Stimulated activated CD8-positive, alpha-beta memory T cell treated with anti-CD3 and anti-CD28 coated beads, Interleukin-2, amount 100 ng/mL, for 1 hour (primary cell): ENCODE data around the gene VPS8.

ENCODE experiments used
- DNase-seq, 2 donors: peaks; one replicate each; pipeline ENCODE4 v3.0.0-alpha.2; 2020; ENCODE audit warnings: low read depth in 2 of 2

The VPS8 gene

DNA sequence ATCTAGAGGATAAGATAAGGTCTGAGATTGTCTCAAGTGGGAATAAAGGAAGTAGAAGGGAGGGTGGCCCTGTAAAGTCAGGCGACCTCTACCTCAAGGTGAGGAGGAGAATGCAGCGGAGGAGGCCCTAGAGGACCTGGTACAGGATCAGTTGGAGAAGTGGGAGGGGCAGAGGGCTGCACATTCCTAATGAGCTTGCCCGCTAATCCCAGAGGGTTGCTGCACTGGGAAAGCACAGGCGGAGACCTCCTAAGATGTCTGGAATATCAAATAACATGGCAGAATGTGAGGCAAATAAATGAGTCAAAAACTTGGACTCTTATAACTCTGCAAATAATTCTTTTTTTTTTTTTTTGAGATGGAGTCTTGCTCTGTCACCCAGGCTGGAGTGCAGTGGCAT is 30.2 kb upstream of the VPS8 start:
- no peak for DNase-seq

DNA sequence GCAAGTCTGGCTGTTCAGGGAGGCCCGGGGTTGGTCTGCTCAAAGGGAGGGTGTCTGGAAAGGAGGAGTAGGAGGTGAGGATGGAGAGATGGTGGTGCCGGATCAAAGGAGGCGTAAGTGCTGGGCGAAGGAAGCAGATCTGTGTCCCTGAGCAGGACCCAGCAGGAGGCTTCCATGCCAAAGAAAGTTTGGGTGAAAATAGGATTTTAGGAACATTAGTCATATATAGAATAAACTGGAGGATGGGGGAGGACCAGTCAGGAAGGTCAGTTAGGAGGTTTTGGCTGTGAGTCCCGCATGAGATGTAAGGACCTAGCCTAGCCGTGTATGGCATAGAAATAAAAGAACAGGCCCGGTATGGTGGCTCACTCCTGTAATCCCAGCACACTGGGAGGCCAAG is 28.6 kb upstream of the VPS8 start:
- no peak for DNase-seq

DNA sequence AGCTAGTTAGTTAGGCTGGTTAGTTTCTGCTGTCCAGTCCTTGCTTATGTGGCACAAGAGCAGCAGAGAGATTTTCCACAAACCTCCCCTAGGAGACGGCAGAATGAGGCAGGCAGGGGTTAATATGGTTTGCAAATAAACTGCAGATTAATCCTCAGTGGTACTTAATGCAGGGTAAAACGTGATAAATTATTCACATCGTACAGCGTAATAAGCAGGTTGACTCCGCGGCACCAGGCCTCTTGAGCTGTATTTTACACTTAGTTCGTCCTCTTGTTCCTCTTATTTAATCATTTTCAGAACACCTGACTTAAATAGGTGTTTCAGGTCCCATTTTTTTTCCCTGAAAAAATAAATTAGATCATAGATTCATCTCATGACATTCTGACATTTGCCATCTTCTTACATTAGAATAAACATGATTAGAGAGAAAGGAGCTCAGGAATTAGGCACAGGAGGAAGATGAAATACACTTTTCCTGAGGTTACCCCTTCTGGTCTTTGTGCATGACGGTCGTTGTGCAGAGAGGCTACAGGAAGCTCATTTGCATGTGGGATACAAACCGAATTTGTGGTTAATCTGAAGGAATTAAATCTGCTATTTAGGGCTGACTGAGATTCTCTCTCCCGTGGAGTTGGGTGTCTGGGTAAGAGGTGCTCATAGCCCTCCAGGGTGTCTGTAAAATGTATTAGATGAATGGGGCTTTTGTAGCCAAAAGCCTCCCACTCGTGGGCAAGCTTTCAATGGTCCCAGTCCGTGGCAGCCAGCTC is 27.1 kb upstream of the VPS8 start:
- DNase-seq, result no peak

GRCh38 chr3:184785890-184786279 is 26.1 kb upstream of the VPS8 start:
- no peak for DNase-seq

- no peak for DNase-seq
Observed at GRCh38 chr3:184786280-184786941, 25.6 kb upstream of the VPS8 start.

DNA sequence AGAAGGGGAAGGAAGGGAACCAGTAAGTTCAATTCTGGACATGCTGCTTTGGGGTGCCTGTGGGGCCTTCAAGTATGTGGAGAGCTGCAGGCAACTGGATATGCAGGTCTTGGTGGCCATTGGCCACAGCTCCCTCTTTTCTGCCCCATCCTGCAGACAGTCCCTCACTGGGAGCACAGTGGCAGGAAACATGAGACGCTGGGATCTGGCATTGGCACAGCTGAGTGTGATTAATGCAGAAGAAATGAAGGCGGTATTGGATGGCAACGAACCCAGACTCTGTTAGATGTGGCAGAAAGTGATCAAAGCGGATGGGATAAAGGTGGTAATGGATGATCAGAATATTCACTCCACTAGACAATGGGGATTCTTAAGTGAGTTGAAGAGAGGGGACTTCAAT is 23.2 kb upstream of the VPS8 start:
- no peak for DNase-seq

DNA sequence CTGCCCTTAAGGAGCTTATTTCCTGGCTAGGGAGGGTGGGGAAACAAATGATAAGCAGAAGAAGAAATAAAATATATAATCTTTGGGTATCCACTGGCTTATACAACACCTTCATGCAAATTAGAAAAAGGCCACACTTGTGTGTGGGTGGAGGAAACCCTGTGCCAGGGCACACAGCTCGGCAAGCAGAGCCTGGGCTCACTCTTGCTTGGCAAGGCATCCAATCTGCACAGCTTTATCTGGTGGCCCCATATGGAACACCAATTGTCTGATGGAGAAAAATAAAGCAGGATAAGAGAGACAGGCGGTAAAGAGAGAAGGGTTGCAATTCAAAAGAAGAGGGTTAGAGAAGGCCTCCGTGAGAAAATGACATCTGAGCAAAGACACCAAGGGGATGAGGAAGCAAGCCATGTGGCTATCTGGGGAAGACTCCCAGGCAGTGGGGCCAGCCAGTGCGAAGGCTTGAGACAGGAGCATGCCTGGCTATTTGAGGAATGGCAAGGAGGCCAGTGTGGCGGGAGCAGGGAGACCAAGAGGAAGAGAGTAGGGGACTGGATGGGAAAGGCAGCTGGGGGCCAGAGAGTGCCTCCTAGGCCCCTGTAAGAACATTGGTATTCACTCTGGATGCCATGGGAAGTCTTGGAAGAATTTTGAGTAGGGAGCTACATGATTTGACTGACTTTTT is 22.5 kb upstream of the VPS8 start:
- no peak for DNase-seq

DNA sequence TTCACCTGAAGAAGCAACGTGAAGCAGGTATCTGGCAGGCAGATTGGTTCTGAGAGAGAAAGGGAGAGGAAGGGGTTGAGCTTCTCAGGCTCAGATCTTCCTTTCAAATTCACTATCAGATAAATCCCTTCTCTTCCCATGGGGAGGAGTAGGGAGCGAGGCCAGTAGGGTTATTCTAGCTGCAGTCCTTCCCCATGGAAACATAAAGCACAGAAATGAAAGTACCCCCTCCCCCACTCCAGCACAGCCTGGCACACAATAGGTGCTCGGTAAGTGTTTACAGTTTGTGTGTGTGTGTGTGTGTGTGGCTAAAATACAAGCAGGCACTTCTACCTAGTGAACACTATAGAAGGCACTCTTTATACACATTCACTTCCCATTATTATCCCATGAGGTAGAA is 20.8 kb upstream of the VPS8 start:
- DNase-seq, result no peak

DNA sequence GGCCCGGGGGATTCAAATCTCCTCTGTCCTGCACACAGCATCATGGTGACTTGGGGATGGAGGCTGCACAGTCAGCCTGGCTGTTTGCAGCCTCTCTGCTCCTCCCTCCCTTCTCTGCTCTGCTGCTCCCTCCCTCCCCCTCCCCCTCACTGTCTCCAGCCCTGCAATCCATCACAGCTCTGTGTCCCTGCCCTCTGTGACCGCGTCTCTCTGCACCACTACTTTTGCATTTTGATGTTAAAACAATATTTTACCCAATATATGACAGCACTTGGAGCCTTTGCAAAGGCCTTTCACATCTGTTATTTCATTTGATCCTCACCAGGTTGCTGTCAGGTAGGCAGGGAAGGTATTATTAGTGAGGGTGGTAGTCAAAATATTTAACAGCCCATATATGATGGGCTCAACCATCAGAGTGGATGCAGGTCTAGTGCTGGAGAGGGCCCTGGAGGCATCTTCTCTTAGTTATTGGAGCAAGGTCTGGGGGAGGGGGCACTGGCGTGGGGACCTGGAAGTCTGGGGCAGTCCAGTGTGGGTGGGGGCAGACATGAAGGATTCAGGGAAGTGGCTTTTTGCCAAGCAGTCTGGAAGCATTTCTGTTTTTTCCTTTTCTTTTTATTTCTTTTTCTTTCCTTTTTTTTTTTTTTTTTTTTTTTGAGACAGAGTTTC is 16.3 kb upstream of the VPS8 start:
- DNase-seq, result no peak

DNA sequence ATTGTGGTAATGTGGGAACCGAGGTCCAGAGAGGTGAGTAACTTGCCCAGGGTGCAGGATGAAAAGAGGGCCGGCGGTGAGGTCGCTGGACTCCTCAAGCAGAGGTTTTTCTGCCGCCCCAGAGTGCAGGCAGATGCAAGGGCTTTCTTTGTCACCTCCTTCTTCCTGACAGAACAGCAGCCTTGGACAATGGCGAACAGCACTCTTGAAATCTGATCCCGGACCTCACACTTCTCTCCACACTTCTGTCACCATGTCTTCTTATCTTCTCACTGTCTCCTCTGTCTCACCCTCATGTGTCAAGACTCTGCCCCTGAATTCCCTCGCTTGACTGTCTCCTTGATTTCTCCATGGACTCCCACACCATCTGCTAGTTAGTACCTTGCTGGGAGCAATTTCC is 15.4 kb upstream of the VPS8 start:
- no peak for DNase-seq

DNA sequence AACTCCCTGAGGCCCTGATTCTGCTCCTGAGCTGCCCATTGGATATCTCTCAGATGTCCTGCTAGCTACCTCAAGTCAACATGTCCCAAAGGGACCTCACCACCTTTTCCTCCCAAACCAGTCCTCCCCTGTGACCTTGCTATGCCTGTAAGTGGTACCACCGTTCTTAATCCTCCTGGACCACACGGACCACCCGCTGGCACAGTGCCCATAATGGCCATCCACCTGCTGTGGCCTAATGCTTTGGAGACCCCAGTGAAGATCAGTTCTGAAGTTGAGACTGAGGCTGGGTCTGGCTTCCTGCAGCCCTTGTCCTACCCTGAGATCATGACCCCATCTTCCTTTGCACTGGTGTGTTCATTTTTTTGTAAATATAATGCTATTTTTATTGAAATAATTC is 15.0 kb upstream of the VPS8 start:
- no peak for DNase-seq

GRCh38 chr3:184798120-184798519 is 13.8 kb upstream of the VPS8 start:
- no peak for DNase-seq

DNA sequence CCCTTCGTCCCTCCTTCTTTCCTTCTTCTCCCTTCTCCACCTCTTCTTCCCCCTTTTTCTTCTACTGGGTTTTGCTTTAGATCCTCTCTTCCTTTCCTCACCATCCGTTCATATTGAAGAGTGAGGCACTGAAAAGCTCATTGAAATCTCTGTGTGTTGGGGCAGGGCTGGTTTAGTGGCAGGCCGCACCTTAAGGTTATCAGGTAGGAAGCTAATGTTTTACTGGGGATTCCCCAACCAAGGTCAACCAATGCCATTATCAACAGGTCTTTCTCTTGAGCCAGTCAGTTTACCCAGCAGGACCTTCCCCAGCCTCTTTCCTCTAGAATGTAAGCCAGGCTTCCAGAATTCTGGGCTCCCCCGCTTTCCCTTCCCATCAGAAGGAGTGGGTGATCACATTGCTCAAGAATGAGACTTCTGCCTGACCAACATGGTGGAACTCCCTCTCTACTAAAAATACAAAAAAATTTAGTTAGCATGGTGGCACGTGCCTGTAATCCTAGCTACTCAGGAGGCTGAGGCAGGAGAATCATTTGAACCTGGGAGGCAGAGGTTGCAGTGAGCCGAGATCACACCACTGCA is 11.5 kb upstream of the VPS8 start:
- no peak for DNase-seq

DNA sequence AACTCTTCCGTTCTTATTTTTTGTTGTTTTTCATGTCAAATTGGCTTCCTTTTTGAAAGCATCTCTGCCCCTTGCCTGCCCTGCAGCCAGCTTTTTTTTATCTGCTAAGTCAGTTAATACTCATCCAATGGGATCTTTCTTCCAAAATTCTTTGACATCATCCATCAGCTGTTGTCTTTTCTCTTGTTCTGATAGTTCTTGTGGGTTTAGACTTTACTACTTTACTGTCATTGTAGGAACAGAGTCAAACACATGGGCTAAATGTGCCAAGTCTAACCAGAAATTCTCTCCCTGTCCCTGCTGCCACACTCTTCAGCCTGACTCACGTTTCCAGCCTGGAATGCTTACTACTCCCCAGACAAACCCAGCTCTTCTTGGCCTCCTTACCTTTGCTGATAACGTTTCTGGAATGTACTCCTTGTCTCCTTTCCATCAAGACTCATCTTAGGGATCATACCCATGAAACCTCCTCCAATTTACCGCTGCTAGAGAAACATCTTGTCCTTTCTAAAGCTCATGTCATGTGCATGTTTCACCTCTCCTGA is 10.7 kb upstream of the VPS8 start:
- DNase-seq, result no peak

- no peak for DNase-seq
Observed at GRCh38 chr3:184802150-184802549, 9.8 kb upstream of the VPS8 start.

DNA sequence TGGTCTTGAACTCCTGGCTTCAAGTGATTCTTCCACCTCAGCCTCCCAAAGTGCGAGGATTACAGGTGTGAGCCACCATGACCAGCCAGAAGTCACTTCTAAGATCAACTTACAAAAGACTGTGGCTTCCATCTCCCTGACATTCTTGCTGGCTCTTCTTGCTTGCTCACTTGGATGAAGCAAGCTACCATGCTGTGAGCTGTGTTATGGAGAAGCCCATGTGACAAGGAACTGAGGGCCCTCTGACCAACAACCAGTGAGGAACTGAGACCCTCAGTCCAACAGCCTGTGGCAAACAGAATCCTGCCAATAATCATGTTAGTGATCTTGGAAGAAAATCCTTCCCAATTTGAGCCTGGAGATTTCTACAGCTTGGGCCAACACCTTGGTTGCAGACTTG is 7.2 kb upstream of the VPS8 start:
- no peak for DNase-seq

DNA sequence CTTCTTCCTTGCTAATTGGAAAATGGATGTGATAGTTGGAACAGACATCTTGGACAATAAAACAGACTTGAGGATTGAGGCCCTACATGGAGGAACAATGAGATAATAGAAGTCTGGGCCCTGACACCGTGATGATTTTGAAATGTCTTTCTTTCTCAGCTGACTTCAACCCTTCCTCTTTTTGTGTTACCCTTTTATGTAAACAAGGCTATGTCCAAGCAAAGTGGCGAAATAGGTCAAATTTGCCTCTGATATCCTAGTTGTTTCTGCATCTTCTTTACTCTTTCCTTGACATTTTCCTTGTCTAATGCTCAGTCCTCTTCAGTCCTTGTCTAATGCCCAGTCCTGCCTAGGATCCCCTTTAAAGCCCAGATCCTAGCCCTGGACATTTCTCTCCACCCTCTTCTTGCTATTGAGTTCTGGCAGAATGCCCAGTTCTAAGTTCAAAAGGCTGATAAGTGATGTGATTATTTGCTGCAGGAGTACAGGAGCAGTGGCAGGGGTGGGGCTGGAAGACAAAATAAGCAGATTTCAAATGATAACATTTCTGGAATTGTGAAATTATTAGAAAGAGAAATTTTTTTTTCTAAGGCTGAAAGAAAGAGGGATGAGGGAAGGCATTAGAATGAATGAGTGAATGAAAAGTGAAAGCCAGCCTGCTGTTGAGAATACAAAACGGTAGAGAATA is 6.5 kb upstream of the VPS8 start:
- DNase-seq, result no peak

- DNase-seq, result no peak
Observed at GRCh38 chr3:184806567-184807271, 5.2 kb upstream of the VPS8 start.

DNA sequence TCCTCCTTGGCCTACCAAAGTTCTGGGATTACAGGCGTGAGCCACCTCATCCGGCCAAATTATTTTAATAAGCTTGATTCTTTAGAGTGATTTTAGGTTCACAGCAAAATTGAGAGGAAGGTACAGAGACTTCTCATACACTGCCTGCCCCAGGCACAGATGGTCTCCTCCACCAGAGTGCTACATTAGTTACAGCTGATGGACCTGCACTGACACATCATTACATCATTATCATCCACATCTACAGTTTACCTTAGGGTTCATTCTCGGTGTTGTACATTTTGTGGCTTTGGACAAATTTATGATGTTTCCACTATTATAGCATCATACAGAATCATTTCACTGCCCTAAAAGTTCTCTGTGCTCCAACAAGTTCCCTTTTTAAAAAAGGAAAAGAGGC is 4.4 kb upstream of the VPS8 start:
- DNase-seq, result no peak

GRCh38 chr3:184808021-184808420 is 3.9 kb upstream of the VPS8 start:
- no peak for DNase-seq

GRCh38 chr3:184810146-184810545 is 1.8 kb upstream of the VPS8 start:
- no peak for DNase-seq
